GM10266 (cell line): ENCODE measurements around the gene HDAC4.

Experiments
- DNase-seq: peaks from one replicate; pipeline ENCODE4 v3.0.0; 2012; ENCODE audit errors: extremely low spot score
- CTCF ChIP-seq: IDR thresholded peaks from 2 replicates; pipeline ENCODE4 v1.5.1; 2012; ENCODE audit warnings: mild to moderate bottlenecking, low read depth; ENCODE audit not compliant: control insufficient read depth, insufficient read depth; ENCODE audit errors: missing control alignments

The HDAC4 gene

GRCh38 chr2:239139566-239139965 is 261.3 kb downstream of the HDAC4 start:
- no peak for TF ChIP-seq CTCF
- no peak for DNase-seq

- no peak for DNase-seq
- no peak for TF ChIP-seq CTCF
Measured at GRCh38 chr2:239139101-239139500, 261.7 kb downstream of the HDAC4 start.

GRCh38 chr2:239138610-239139009 is 262.2 kb downstream of the HDAC4 start:
- no peak for DNase-seq
- no peak for TF ChIP-seq CTCF

- no peak for DNase-seq
- TF ChIP-seq CTCF: no peak
Measured at GRCh38 chr2:239137898-239138283, 262.9 kb downstream of the HDAC4 start.

GRCh38 chr2:239137165-239137897 is 263.5 kb downstream of the HDAC4 start:
- no peak for TF ChIP-seq CTCF
- no peak for DNase-seq

- no peak for DNase-seq
- TF ChIP-seq CTCF: no peak
Measured at GRCh38 chr2:239136762-239137161, 264.1 kb downstream of the HDAC4 start.

GRCh38 chr2:239136203-239136602 is 264.6 kb downstream of the HDAC4 start:
- no peak for DNase-seq
- TF ChIP-seq CTCF: no peak
